HEK293 (cell line): ENCODE results near the gene VASP.

Experiments used
- CTCF ChIA-PET: fragments of 350-600 bp; formaldehyde crosslinking; extraction: SDS; loops from one replicate; lab custom pipeline; 2021; ENCODE audit warnings: antibody characterized with exemption; lab: Yijun Ruan, JAX
- POLR2A ChIA-PET: fragments of 300-600 bp; formaldehyde crosslinking; extraction: SDS; loops from one replicate; lab custom pipeline; 2020; ENCODE audit warnings: antibody characterized with exemption, inconsistent platforms; lab: Yijun Ruan, JAX
- H3K27ac ChIP-seq: fragments of 200-500 bp; sonication (Bioruptor generic); 2 replicates; pipeline ENCODE4 v1.5.1; 2014; ENCODE audit warnings: low read depth, low read length, control low read depth, inconsistent platforms; ENCODE audit errors: extremely low read depth
- H3K36me3 ChIP-seq, 2 experiments: fragments of 200-500 bp in 1 of 2; sonication (Bioruptor generic) in 1 of 2; 1 replicate in 1 of 2; 2 replicates in 1 of 2; pipeline ENCODE4 v1.5.1; 2014 to 2017; ENCODE audit warnings: inconsistent platforms in 2 of 2, low read length in 2 of 2; ENCODE audit not compliant: control insufficient read depth in 2 of 2, insufficient read depth in 1 of 2
- H3K4me1 ChIP-seq: fragments of 200-500 bp; sonication (Bioruptor generic); 2 replicates; pipeline ENCODE4 v1.5.1; 2014; ENCODE audit warnings: mild to moderate bottlenecking, low read length, inconsistent platforms; ENCODE audit not compliant: control insufficient read depth, insufficient read depth
- H3K4me3 ChIP-seq: 2 replicates; pipeline ENCODE4 v1.5.1; 2011; ENCODE audit warnings: low read depth, mild to moderate bottlenecking, control low read depth, low read length, moderate library complexity
- H3K9me3 ChIP-seq: fragments of 200-500 bp; sonication (Bioruptor generic); 2 replicates; pipeline ENCODE4 v1.5.1; 2014; ENCODE audit warnings: low read depth, low read length, inconsistent platforms; ENCODE audit not compliant: control insufficient read depth, insufficient read depth
- FEZF1 ChIP-seq: fragments of 450-650 bp; formaldehyde crosslinking; IDR thresholded peaks from 2 replicates; pipeline ENCODE4 v1.5.1; 2016; ENCODE audit warnings: missing biosample characterization, missing genetic modification characterization
- GLI2 ChIP-seq: fragments of 450-650 bp; formaldehyde crosslinking; IDR thresholded peaks from 2 replicates; pipeline ENCODE4; 2017; ENCODE audit warnings: missing biosample characterization, missing genetic modification characterization, low read depth, borderline replicate concordance
- KLF9 ChIP-seq: fragments of 450-650 bp; formaldehyde crosslinking; IDR thresholded peaks from 2 replicates; pipeline ENCODE4 v1.5.1; 2016; ENCODE audit warnings: missing biosample characterization, missing genetic modification characterization, low read depth
- SP2 ChIP-seq: fragments of 450-650 bp; formaldehyde crosslinking; IDR thresholded peaks from 2 replicates; pipeline ENCODE4 v1.5.1; 2016; ENCODE audit warnings: missing biosample characterization, missing genetic modification characterization
- SP3 ChIP-seq: fragments of 450-650 bp; formaldehyde crosslinking; IDR thresholded peaks from 2 replicates; pipeline ENCODE4 v1.5.1; 2016; ENCODE audit warnings: missing biosample characterization, missing genetic modification characterization
- TRIM28 ChIP-seq: IDR thresholded peaks from 2 replicates; pipeline ENCODE4 v1.6.1; 2011; ENCODE audit warnings: low read length, control low read depth, borderline replicate concordance
- ZBTB48 ChIP-seq: fragments of 450-650 bp; formaldehyde crosslinking; IDR thresholded peaks from 2 replicates; pipeline ENCODE4 v1.5.1; 2016; ENCODE audit warnings: missing biosample characterization, missing genetic modification characterization
- ZEB2 ChIP-seq: fragments of 450-650 bp; formaldehyde crosslinking; IDR thresholded peaks from 2 replicates; pipeline ENCODE4 v1.5.1; 2016; ENCODE audit warnings: missing biosample characterization, missing genetic modification characterization
- ZNF202 ChIP-seq: fragments of 450-650 bp; formaldehyde crosslinking; IDR thresholded peaks from 2 replicates; pipeline ENCODE4 v1.5.1; 2016; ENCODE audit warnings: missing biosample characterization, missing genetic modification characterization, borderline replicate concordance
- ZNF214 ChIP-seq: fragments of 450-650 bp; formaldehyde crosslinking; IDR thresholded peaks from 2 replicates; pipeline ENCODE4 v1.5.1; 2017; ENCODE audit warnings: missing biosample characterization, mild to moderate bottlenecking, missing genetic modification characterization, borderline replicate concordance
- ZNF23 ChIP-seq: fragments of 450-650 bp; formaldehyde crosslinking; IDR thresholded peaks from 2 replicates; pipeline ENCODE4 v1.5.1; 2016; ENCODE audit warnings: missing biosample characterization, missing genetic modification characterization, borderline replicate concordance
- ZNF311 ChIP-seq: fragments of 450-650 bp; formaldehyde crosslinking; IDR thresholded peaks from 2 replicates; pipeline ENCODE4 v1.5.1; 2017; ENCODE audit warnings: missing biosample characterization, missing genetic modification characterization, borderline replicate concordance
- ZNF335 ChIP-seq: fragments of 450-650 bp; formaldehyde crosslinking; conservative IDR thresholded peaks from 2 replicates; pipeline ENCODE4 v1.5.1; 2016; ENCODE audit warnings: missing biosample characterization, missing genetic modification characterization
- ZNF391 ChIP-seq: fragments of 450-650 bp; formaldehyde crosslinking; IDR thresholded peaks from 2 replicates; pipeline ENCODE4 v1.5.1; 2016; ENCODE audit warnings: low read depth, missing biosample characterization, missing genetic modification characterization, borderline replicate concordance
- ZNF514 ChIP-seq: fragments of 450-650 bp; formaldehyde crosslinking; IDR thresholded peaks from 2 replicates; pipeline ENCODE4 v1.5.1; 2016; ENCODE audit warnings: missing biosample characterization, missing genetic modification characterization
- ZNF623 ChIP-seq: fragments of 450-650 bp; formaldehyde crosslinking; IDR thresholded peaks from 2 replicates; pipeline ENCODE4 v1.5.1; 2016; ENCODE audit warnings: missing biosample characterization, missing genetic modification characterization
- ZNF624 ChIP-seq: fragments of 450-650 bp; formaldehyde crosslinking; IDR thresholded peaks from 2 replicates; pipeline ENCODE4 v1.5.1; 2017; ENCODE audit warnings: missing biosample characterization, missing genetic modification characterization
- ZNF629 ChIP-seq: fragments of 450-650 bp; formaldehyde crosslinking; IDR thresholded peaks from 2 replicates; pipeline ENCODE4 v1.5.1; 2017; ENCODE audit warnings: missing biosample characterization, missing genetic modification characterization
- ZNF776 ChIP-seq: fragments of 450-650 bp; formaldehyde crosslinking; IDR thresholded peaks from 2 replicates; pipeline ENCODE4 v1.5.0; 2017; ENCODE audit warnings: missing biosample characterization, missing genetic modification characterization, borderline replicate concordance
- ZNF785 ChIP-seq: fragments of 450-650 bp; formaldehyde crosslinking; IDR thresholded peaks from 2 replicates; pipeline ENCODE4 v1.5.1; 2016; ENCODE audit warnings: missing biosample characterization, missing genetic modification characterization
- ZNF830 ChIP-seq: fragments of 450-650 bp; IDR thresholded peaks from 2 replicates; pipeline ENCODE4 v1.5.0; 2018; ENCODE audit warnings: missing biosample characterization, missing genetic modification characterization, low read depth, mild to moderate bottlenecking, moderate library complexity
- ZSCAN23 ChIP-seq: fragments of 450-650 bp; formaldehyde crosslinking; IDR thresholded peaks from 2 replicates; pipeline ENCODE4 v1.5.1; 2016; ENCODE audit warnings: missing biosample characterization, missing genetic modification characterization
- TF ChIP-seq, protein P1 (sequence below): fragments of 450-650 bp; formaldehyde crosslinking; IDR thresholded peaks from 2 replicates; pipeline ENCODE4 v1.5.1; 2017; ENCODE audit warnings: missing biosample characterization, missing genetic modification characterization
- TF ChIP-seq, protein P2 (sequence below): fragments of 450-650 bp; formaldehyde crosslinking; IDR thresholded peaks from 2 replicates; pipeline ENCODE4 v1.5.1; 2016; ENCODE audit warnings: missing biosample characterization, missing genetic modification characterization, low read depth
- TF ChIP-seq, protein P3 (sequence below): fragments of 450-650 bp; formaldehyde crosslinking; IDR thresholded peaks from 2 replicates; pipeline ENCODE4 v1.5.1; 2017; ENCODE audit warnings: missing biosample characterization, mild to moderate bottlenecking, missing genetic modification characterization, moderate library complexity
- TF ChIP-seq, protein P4 (sequence below): fragments of 450-650 bp; IDR thresholded peaks from 2 replicates; pipeline ENCODE4 v1.5.1; 2018; ENCODE audit warnings: missing biosample characterization, missing genetic modification characterization
- TF ChIP-seq, protein P5 (sequence below): fragments of 450-650 bp; formaldehyde crosslinking; IDR thresholded peaks from 2 replicates; pipeline ENCODE4 v1.5.1; 2016; ENCODE audit warnings: missing biosample characterization, missing genetic modification characterization, low read depth
- TF ChIP-seq, protein P6 (sequence below): fragments of 450-650 bp; formaldehyde crosslinking; IDR thresholded peaks from 2 replicates; pipeline ENCODE4 v1.5.1; 2016; ENCODE audit warnings: missing biosample characterization, missing genetic modification characterization

Gene VASP

DNA sequence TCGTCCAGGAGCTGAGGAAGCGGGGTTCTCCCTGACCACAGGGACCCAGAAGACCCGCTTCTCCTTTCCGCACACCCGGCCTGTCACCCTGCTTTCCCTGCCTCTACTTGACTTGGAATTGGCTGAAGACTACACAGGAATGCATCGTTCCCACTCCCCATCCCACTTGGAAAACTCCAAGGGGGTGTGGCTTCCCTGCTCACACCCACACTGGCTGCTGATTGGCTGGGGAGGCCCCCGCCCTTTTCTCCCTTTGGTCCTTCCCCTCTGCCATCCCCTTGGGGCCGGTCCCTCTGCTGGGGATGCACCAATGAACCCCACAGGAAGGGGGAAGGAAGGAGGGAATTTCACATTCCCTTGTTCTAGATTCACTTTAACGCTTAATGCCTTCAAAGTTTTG is 18.9 kb downstream of the VASP start:
- CTCF ChIA-PET, result interaction anchor here (0.6 to 7.6 kb wide), 7 partner anchors 12 to 116 kb away, joined by 3 to 40 read pairs (median 4); partner anchors contain the start of gene RTN2
- peaks cover 14 to 34% of the 10 kb centered on the region in 2 experiments; a peak in 2 of 3 replicates for H3K36me3 ChIP-seq
- POLR2A ChIA-PET, result no interaction called here
- no peaks in the 10 kb centered on the region for H3K9me3 ChIP-seq
- no peak overlapping the region for H3K4me3 ChIP-seq
- H3K4me1 ChIP-seq, result no peaks in the 10 kb centered on the region
- H3K27ac ChIP-seq, result no peak overlapping the region
- no peak for TF ChIP-seq ZNF623 (tag by site-specific recombination)
- no peak for TF ChIP-seq ZNF23
- TF ChIP-seq ZNF629 (tag by site-specific recombination), result no peak
- TF ChIP-seq, protein P1, sequence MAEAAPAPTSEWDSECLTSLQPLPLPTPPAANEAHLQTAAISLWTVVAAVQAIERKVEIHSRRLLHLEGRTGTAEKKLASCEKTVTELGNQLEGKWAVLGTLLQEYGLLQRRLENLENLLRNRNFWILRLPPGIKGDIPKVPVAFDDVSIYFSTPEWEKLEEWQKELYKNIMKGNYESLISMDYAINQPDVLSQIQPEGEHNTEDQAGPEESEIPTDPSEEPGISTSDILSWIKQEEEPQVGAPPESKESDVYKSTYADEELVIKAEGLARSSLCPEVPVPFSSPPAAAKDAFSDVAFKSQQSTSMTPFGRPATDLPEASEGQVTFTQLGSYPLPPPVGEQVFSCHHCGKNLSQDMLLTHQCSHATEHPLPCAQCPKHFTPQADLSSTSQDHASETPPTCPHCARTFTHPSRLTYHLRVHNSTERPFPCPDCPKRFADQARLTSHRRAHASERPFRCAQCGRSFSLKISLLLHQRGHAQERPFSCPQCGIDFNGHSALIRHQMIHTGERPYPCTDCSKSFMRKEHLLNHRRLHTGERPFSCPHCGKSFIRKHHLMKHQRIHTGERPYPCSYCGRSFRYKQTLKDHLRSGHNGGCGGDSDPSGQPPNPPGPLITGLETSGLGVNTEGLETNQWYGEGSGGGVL (tag by site-specific recombination), result no peak
- TF ChIP-seq GLI2, result no peak
- TF ChIP-seq ZNF335, result no peak
- 0 out of 2 replicates have a peak, but pooled peaks have one; percentile 6 for TF ChIP-seq ZBTB48 (tag by site-specific recombination)
- TF ChIP-seq, protein P2, sequence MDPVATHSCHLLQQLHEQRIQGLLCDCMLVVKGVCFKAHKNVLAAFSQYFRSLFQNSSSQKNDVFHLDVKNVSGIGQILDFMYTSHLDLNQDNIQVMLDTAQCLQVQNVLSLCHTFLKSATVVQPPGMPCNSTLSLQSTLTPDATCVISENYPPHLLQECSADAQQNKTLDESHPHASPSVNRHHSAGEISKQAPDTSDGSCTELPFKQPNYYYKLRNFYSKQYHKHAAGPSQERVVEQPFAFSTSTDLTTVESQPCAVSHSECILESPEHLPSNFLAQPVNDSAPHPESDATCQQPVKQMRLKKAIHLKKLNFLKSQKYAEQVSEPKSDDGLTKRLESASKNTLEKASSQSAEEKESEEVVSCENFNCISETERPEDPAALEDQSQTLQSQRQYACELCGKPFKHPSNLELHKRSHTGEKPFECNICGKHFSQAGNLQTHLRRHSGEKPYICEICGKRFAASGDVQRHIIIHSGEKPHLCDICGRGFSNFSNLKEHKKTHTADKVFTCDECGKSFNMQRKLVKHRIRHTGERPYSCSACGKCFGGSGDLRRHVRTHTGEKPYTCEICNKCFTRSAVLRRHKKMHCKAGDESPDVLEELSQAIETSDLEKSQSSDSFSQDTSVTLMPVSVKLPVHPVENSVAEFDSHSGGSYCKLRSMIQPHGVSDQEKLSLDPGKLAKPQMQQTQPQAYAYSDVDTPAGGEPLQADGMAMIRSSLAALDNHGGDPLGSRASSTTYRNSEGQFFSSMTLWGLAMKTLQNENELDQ (tag by site-specific recombination), result no peak
- no peak for TF ChIP-seq ZNF624 (tag by site-specific recombination)
- TF ChIP-seq, protein P3, sequence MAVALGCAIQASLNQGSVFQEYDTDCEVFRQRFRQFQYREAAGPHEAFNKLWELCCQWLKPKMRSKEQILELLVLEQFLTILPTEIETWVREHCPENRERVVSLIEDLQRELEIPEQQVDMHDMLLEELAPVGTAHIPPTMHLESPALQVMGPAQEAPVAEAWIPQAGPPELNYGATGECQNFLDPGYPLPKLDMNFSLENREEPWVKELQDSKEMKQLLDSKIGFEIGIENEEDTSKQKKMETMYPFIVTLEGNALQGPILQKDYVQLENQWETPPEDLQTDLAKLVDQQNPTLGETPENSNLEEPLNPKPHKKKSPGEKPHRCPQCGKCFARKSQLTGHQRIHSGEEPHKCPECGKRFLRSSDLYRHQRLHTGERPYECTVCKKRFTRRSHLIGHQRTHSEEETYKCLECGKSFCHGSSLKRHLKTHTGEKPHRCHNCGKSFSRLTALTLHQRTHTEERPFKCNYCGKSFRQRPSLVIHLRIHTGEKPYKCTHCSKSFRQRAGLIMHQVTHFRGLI (tag by site-specific recombination), result no peak
- TF ChIP-seq, protein P4, sequence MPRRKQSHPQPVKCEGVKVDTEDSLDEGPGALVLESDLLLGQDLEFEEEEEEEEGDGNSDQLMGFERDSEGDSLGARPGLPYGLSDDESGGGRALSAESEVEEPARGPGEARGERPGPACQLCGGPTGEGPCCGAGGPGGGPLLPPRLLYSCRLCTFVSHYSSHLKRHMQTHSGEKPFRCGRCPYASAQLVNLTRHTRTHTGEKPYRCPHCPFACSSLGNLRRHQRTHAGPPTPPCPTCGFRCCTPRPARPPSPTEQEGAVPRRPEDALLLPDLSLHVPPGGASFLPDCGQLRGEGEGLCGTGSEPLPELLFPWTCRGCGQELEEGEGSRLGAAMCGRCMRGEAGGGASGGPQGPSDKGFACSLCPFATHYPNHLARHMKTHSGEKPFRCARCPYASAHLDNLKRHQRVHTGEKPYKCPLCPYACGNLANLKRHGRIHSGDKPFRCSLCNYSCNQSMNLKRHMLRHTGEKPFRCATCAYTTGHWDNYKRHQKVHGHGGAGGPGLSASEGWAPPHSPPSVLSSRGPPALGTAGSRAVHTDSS (tag by site-specific recombination), result no peak
- no peak for TF ChIP-seq ZEB2 (tag by site-specific recombination)
- TF ChIP-seq FEZF1 (tag by site-specific recombination), result no peak
- TF ChIP-seq KLF9 (tag by site-specific recombination), result peak; percentile 84
- TF ChIP-seq ZNF776, result no peak
- no peak for TF ChIP-seq TRIM28
- TF ChIP-seq, protein P5, sequence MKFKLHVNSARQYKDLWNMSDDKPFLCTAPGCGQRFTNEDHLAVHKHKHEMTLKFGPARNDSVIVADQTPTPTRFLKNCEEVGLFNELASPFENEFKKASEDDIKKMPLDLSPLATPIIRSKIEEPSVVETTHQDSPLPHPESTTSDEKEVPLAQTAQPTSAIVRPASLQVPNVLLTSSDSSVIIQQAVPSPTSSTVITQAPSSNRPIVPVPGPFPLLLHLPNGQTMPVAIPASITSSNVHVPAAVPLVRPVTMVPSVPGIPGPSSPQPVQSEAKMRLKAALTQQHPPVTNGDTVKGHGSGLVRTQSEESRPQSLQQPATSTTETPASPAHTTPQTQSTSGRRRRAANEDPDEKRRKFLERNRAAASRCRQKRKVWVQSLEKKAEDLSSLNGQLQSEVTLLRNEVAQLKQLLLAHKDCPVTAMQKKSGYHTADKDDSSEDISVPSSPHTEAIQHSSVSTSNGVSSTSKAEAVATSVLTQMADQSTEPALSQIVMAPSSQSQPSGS (tag by site-specific recombination), result no peak
- no peak for TF ChIP-seq ZNF785
- peak; percentile 80 for TF ChIP-seq SP2 (tag by site-specific recombination)
- TF ChIP-seq ZNF214 (tag by site-specific recombination), result no peak
- TF ChIP-seq ZSCAN23, result no peak
- TF ChIP-seq ZNF391, result no peak
- TF ChIP-seq, protein P6, sequence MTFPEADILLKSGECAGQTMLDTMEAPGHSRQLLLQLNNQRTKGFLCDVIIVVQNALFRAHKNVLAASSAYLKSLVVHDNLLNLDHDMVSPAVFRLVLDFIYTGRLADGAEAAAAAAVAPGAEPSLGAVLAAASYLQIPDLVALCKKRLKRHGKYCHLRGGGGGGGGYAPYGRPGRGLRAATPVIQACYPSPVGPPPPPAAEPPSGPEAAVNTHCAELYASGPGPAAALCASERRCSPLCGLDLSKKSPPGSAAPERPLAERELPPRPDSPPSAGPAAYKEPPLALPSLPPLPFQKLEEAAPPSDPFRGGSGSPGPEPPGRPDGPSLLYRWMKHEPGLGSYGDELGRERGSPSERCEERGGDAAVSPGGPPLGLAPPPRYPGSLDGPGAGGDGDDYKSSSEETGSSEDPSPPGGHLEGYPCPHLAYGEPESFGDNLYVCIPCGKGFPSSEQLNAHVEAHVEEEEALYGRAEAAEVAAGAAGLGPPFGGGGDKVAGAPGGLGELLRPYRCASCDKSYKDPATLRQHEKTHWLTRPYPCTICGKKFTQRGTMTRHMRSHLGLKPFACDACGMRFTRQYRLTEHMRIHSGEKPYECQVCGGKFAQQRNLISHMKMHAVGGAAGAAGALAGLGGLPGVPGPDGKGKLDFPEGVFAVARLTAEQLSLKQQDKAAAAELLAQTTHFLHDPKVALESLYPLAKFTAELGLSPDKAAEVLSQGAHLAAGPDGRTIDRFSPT (tag by site-specific recombination), result no peak
- no peak for TF ChIP-seq ZNF830 (tag by site-specific recombination)
- TF ChIP-seq ZNF514 (tag by site-specific recombination), result no peak
- TF ChIP-seq SP3 (tag by site-specific recombination), result peak; percentile 65
- TF ChIP-seq ZNF202 (tag by site-specific recombination), result no peak
- no peak for TF ChIP-seq ZNF311
